Vagina (tissue), 2 donors: Measurements from ENCODE around the gene EMID1.

Experiments used
- POLR2A ChIP-seq, 2 donors: fragments of 450-650 bp; IDR thresholded peaks; one replicate each; pipeline ENCODE4 v1.6.1; 2017; ENCODE audit warnings: antibody characterized with exemption in 2 of 2, mild to moderate bottlenecking in 2 of 2, moderate library complexity in 2 of 2
- POLR2AphosphoS5 ChIP-seq, 2 donors: sonication (generic); formaldehyde crosslinking; IDR thresholded peaks; one replicate each; pipeline ENCODE4 v1.9.0; 2017; ENCODE audit warnings: antibody characterized with exemption in 2 of 2, mild to moderate bottlenecking in 2 of 2, low read depth in 1 of 2; ENCODE audit not compliant: insufficient read depth in 1 of 2
- TF ChIP-seq, protein P1 (sequence below), 3 experiments: fragments of 450-650 bp in 2 of 3; fragments of 200-600 bp in 1 of 3; sonication (generic) in 1 of 3; IDR thresholded peaks; one replicate each; pipeline ENCODE4 v1.5.1; 2017 to 2019; ENCODE audit warnings: antibody characterized with exemption in 3 of 3, mild to moderate bottlenecking in 2 of 3, moderate library complexity in 2 of 3

GRCh38 chr22:29288837-29289236 is 83.1 kb downstream of the EMID1 start:
- TF ChIP-seq, protein P1, sequence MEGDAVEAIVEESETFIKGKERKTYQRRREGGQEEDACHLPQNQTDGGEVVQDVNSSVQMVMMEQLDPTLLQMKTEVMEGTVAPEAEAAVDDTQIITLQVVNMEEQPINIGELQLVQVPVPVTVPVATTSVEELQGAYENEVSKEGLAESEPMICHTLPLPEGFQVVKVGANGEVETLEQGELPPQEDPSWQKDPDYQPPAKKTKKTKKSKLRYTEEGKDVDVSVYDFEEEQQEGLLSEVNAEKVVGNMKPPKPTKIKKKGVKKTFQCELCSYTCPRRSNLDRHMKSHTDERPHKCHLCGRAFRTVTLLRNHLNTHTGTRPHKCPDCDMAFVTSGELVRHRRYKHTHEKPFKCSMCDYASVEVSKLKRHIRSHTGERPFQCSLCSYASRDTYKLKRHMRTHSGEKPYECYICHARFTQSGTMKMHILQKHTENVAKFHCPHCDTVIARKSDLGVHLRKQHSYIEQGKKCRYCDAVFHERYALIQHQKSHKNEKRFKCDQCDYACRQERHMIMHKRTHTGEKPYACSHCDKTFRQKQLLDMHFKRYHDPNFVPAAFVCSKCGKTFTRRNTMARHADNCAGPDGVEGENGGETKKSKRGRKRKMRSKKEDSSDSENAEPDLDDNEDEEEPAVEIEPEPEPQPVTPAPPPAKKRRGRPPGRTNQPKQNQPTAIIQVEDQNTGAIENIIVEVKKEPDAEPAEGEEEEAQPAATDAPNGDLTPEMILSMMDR (IDR thresholded peaks at IDR 0.05), result no peak
- TF ChIP-seq POLR2A (IDR thresholded peaks at IDR 0.05), result no peak
- no peak for TF ChIP-seq POLR2AphosphoS5 (IDR thresholded peaks at IDR 0.05; ENCODE audit: insufficient read depth in 1 of 2, low read depth in 1 of 2)
